KMS-11 (cell line): ENCODE measurements around the gene DOCK7.

Experiments used
- H2AFZ ChIP-seq: fragments of 200-600 bp; sonication (generic); 2 replicates; pipeline ENCODE4 v1.6.1; 2016; ENCODE audit warnings: antibody characterized with exemption, mixed run types, low read depth
- H3K27ac ChIP-seq: fragments of 200-600 bp; sonication (generic); 2 replicates; pipeline ENCODE4 v1.6.1; 2016; ENCODE audit warnings: mild to moderate bottlenecking, mixed run types
- H3K27me3 ChIP-seq: fragments of 200-600 bp; sonication (generic); 2 replicates; pipeline ENCODE4 v1.6.1; 2017; ENCODE audit warnings: mild to moderate bottlenecking, low read depth, mixed run types, moderate library complexity; ENCODE audit not compliant: insufficient read depth
- H3K36me3 ChIP-seq: fragments of 200-600 bp; sonication (generic); 2 replicates; pipeline ENCODE4 v1.6.1; 2017; ENCODE audit warnings: mild to moderate bottlenecking, mixed run types; ENCODE audit not compliant: insufficient read depth
- H3K4me1 ChIP-seq: fragments of 200-600 bp; sonication (generic); 2 replicates; pipeline ENCODE4 v1.6.1; 2016; ENCODE audit warnings: mild to moderate bottlenecking, low read depth, mixed run types; ENCODE audit not compliant: poor library complexity, severe bottlenecking
- H3K4me2 ChIP-seq: fragments of 200-600 bp; sonication (generic); 2 replicates; pipeline ENCODE4 v1.7.0; 2016; ENCODE audit warnings: mild to moderate bottlenecking, mixed run types
- H3K4me3 ChIP-seq: fragments of 200-600 bp; sonication (generic); IDR thresholded peaks from 2 replicates; pipeline ENCODE4 v1.6.1; 2017; ENCODE audit warnings: low read depth, low read length, mixed read lengths; ENCODE audit not compliant: insufficient read depth
- H3K79me2 ChIP-seq: fragments of 200-600 bp; sonication (generic); 2 replicates; pipeline ENCODE4 v1.6.1; 2016; ENCODE audit warnings: low read depth, mixed run types; ENCODE audit not compliant: insufficient read depth
- H3K9ac ChIP-seq: fragments of 200-600 bp; sonication (generic); 2 replicates; pipeline ENCODE4 v1.6.1; 2016; ENCODE audit warnings: mild to moderate bottlenecking, mixed run types
- H4K20me1 ChIP-seq: fragments of 200-600 bp; sonication (generic); 2 replicates; pipeline ENCODE4 v1.6.1; 2016; ENCODE audit warnings: mild to moderate bottlenecking, mixed run types; ENCODE audit not compliant: insufficient read depth
- CTCF ChIP-seq: fragments of 200-600 bp; sonication (generic); conservative IDR thresholded peaks from 2 replicates; pipeline ENCODE4 v1.6.1; 2017; ENCODE audit warnings: low read depth, mild to moderate bottlenecking, antibody characterized with exemption, low read length, moderate library complexity, mixed read lengths

Gene DOCK7

GRCh38 chr1:62484824-62485468 is 203.2 kb downstream of the DOCK7 start:
- no peak overlapping the region for H2AFZ ChIP-seq
- H3K27ac ChIP-seq = no peak overlapping the region
- H3K36me3 ChIP-seq = no peaks in the 10 kb centered on the region
- no peaks in the 10 kb centered on the region for H4K20me1 ChIP-seq
- H3K4me3 ChIP-seq = no peak overlapping the region
- H3K27me3 ChIP-seq = no peaks in the 10 kb centered on the region
- H3K9ac ChIP-seq = no peak overlapping the region
- no peak overlapping the region for H3K4me2 ChIP-seq
- no peaks in the 10 kb centered on the region for H3K79me2 ChIP-seq
- H3K4me1 ChIP-seq = no peaks in the 10 kb centered on the region
- no peak for TF ChIP-seq CTCF

GRCh38 chr1:62481681-62482080 is 206.5 kb downstream of the DOCK7 start:
- Histone ChIP-seq H3K27me3 (no peaks in the 10 kb centered on the region), H3K79me2 (no peaks in the 10 kb centered on the region), H4K20me1 (no peaks in the 10 kb centered on the region), H3K36me3 (no peaks in the 10 kb centered on the region), H3K4me2 (no peak overlapping the region), H3K27ac (no peak overlapping the region), H2AFZ (no peak overlapping the region), H3K4me1 (no peaks in the 10 kb centered on the region), H3K9ac (no peak overlapping the region), H3K4me3 (no peak overlapping the region)
- no peak for TF ChIP-seq CTCF

GRCh38 chr1:62476525-62477219 is 211.5 kb downstream of the DOCK7 start:
- Histone ChIP-seq H3K4me3 (no peak overlapping the region), H3K36me3 (no peaks in the 10 kb centered on the region), H3K4me2 (no peak overlapping the region)

GRCh38 chr1:62467092-62467491 is 221.1 kb downstream of the DOCK7 start:
- H3K4me1 ChIP-seq = peaks cover 10% of the 10 kb centered on the region
- H4K20me1 ChIP-seq = no peaks in the 10 kb centered on the region
- no peaks in the 10 kb centered on the region for H3K27me3 ChIP-seq
- no peak overlapping the region for H3K4me3 ChIP-seq
- H3K9ac ChIP-seq = no peak overlapping the region
- TF ChIP-seq CTCF = no peak
- no peak overlapping the region for H3K4me2 ChIP-seq
- H3K27ac ChIP-seq = no peak overlapping the region
- H2AFZ ChIP-seq = no peak overlapping the region
- no peaks in the 10 kb centered on the region for H3K36me3 ChIP-seq
- H3K79me2 ChIP-seq = no peaks in the 10 kb centered on the region

More at GRCh38 chr1:62476525-62477219, 211.5 kb downstream of the DOCK7 start:
- no peak for TF ChIP-seq CTCF
- H3K27me3 ChIP-seq = no peaks in the 10 kb centered on the region
- no peak overlapping the region for H3K27ac ChIP-seq
- H2AFZ ChIP-seq = no peak overlapping the region
- no peaks in the 10 kb centered on the region for H3K79me2 ChIP-seq
- H3K9ac ChIP-seq = no peak overlapping the region
- no peaks in the 10 kb centered on the region for H4K20me1 ChIP-seq
- no peaks in the 10 kb centered on the region for H3K4me1 ChIP-seq
